Spleen (tissue), 11 donors: Measurements from ENCODE around the gene PRX. TPM values are rescaled to one million over a fixed set of nuclear protein-coding genes. Genes with fewer than 3 reads are reported as not detected.

Experiments used
- DNase-seq: peaks from one replicate; pipeline ENCODE4 v3.0.0-alpha.2; 2020
- H3K27ac ChIP-seq, 8 donors: fragments of 200-600 bp; sonication (generic) in 7 of 8; 1 replicate in 4 of 8; 2 replicates in 4 of 8; pipeline versions ENCODE4 v1.5.0 to v1.8.0; 2016 to 2021; ENCODE audit warnings: inconsistent platforms in 4 of 8, mild to moderate bottlenecking in 4 of 8, moderate library complexity in 1 of 8
- H3K27me3 ChIP-seq, 7 donors: fragments of 200-600 bp; sonication (generic) in 6 of 7; replicated peaks in 1 of 7; 1 replicate in 4 of 7; 2 replicates in 3 of 7; pipeline versions ENCODE4 v1.5.0 to v1.8.0; 2016 to 2021; ENCODE audit warnings: inconsistent platforms in 3 of 7, mild to moderate bottlenecking in 1 of 7
- H3K36me3 ChIP-seq, 6 donors: fragments of 200-600 bp; sonication (generic) in 5 of 6; 1 replicate in 4 of 6; 2 replicates in 2 of 6; pipeline versions ENCODE4 v1.5.0 to v1.8.0; 2016 to 2021; ENCODE audit warnings: inconsistent platforms in 2 of 6
- H3K4me1 ChIP-seq, 6 donors: fragments of 200-600 bp; sonication (generic) in 5 of 6; 1 replicate in 3 of 6; 2 replicates in 3 of 6; pipeline versions ENCODE4 v1.5.0 to v1.8.0; 2016 to 2021; ENCODE audit warnings: inconsistent platforms in 3 of 6
- H3K4me3 ChIP-seq, 8 donors: fragments of 200-600 bp; sonication (generic) in 7 of 8; 1 replicate in 4 of 8; 2 replicates in 4 of 8; pipeline versions ENCODE4 v1.5.0 to v1.8.0; 2016 to 2021; ENCODE audit warnings: inconsistent platforms in 4 of 8, mild to moderate bottlenecking in 4 of 8, moderate library complexity in 2 of 8
- H3K9me3 ChIP-seq, 8 donors: fragments of 200-600 bp; sonication (generic) in 7 of 8; 1 replicate in 4 of 8; 2 replicates in 4 of 8; pipeline versions ENCODE4 v1.5.0 to v1.8.0; 2016 to 2021; ENCODE audit warnings: inconsistent platforms in 4 of 8
- CTCF ChIP-seq, 11 experiments: fragments of 200-600 bp in 7 of 11; fragments of 450-650 bp in 4 of 11; sonication (generic) in 4 of 11; IDR thresholded peaks in 8 of 11; conservative IDR thresholded peaks in 3 of 11; 1 replicate in 7 of 11; 2 replicates in 4 of 11; pipeline versions ENCODE4 v1.4.0 to v1.8.0; 2016 to 2021; ENCODE audit warnings: antibody characterized with exemption in 11 of 11, inconsistent platforms in 4 of 11, mild to moderate bottlenecking in 1 of 11
- POLR2A ChIP-seq, 3 donors: fragments of 450-650 bp; IDR thresholded peaks; one replicate each; pipeline ENCODE4 v1.5.1; 2017; ENCODE audit warnings: antibody characterized with exemption in 3 of 3, mild to moderate bottlenecking in 1 of 3
- POLR2AphosphoS5 ChIP-seq, 3 donors: sonication (generic); formaldehyde crosslinking; IDR thresholded peaks; one replicate each; pipeline ENCODE4 v1.5.1; 2017; ENCODE audit warnings: antibody characterized with exemption in 3 of 3
- WGBS, 5 donors: extraction: QIAGEN DNeasy Blood & Tissue Kit in 3 of 5; methylation state at CpG; one replicate each; pipeline versions ENCODE4 v1.1.5 to v1.1.7; 2013 to 2018; 5-methylcytosine and 5-hydroxymethylcytosine counted together
- intact Hi-C: fragments of 100-400 bp; cut with DNase I; formaldehyde crosslinking; loops from one replicate; pipeline ENCODE4 v1.15.0; 2023; ENCODE audit warnings: low total_unique reads
- polyA plus RNA-seq, 3 donors: library from polyadenylated mRNA; stranded (reverse); fragments of 200-250 nt; gene quantifications; one replicate each; pipeline ENCODE4 v1.2.1, GENCODE V29; 2013
- total RNA-seq, 7 donors: library from RNA; depleted of rRNA in 3 of 7; stranded (reverse); fragments of >200 nt in 3 of 7; fragmentation: NEBNext Ultra II Directional in 4 of 7; extraction: Animal tissue kit (Norgen Biotek cat#: 25700) in 4 of 7; gene quantifications; one replicate each; pipeline versions ENCODE4 v1.1.0 to v1.2.1, GENCODE V29; 2016 to 2021
- donor health status: healthy with polysubstance abuse.
- donor health status: DM: no; HTN: no; CAD: no; lungs with moderate emphysema.
- donor health status: DM: no; HTN: no; CAD: no.
- donor health status: Bipolar disorder and iron deficiency.
- donor health status: healthy.
- donor health status: DM: no; HTN: no; CAD: no.
- donor health status: DM: yes; HTN: yes; CAD: no.

The PRX gene
- total and polyA plus RNA-seq, 10 donors, result 0.50 to 3.4 (median 2.1) TPM

GRCh38 chr19:40422748-40423566, 9.8 kb upstream of the PRX start:
- intact Hi-C loops, result no loop called here
- peaks cover 22 to 69% (median 51%) of the 10 kb centered on the region in 6 donors for H3K4me1 ChIP-seq
- H3K9me3 ChIP-seq, result no peaks in the 10 kb centered on the region
- H3K4me3 ChIP-seq, result no peak overlapping the region
- peaks cover 0 to 16% (median 11%) of the 10 kb centered on the region in 6 donors for H3K36me3 ChIP-seq
- WGBS, 5 donors, result 89 to 94% (median 91%) methylated on average over 26 to 31 of the region's 31 CpGs
- H3K27me3 ChIP-seq, result no peaks in the 10 kb centered on the region
- DNase-seq, result peak; percentile 82
- H3K27ac ChIP-seq, result peak overlapping the region in 6 of 8 donors; percentile 51 to 100 (median 99)
- no peak for TF ChIP-seq CTCF (IDR thresholded peaks at IDR 0.05 in 8 of 11, conservative IDR thresholded peaks at IDR 0.05 in 3 of 11)
- peak in 1 of 3 donors; percentile 18 for TF ChIP-seq POLR2AphosphoS5 (IDR thresholded peaks at IDR 0.05)
- TF ChIP-seq POLR2A (IDR thresholded peaks at IDR 0.05), result no peak

DNA sequence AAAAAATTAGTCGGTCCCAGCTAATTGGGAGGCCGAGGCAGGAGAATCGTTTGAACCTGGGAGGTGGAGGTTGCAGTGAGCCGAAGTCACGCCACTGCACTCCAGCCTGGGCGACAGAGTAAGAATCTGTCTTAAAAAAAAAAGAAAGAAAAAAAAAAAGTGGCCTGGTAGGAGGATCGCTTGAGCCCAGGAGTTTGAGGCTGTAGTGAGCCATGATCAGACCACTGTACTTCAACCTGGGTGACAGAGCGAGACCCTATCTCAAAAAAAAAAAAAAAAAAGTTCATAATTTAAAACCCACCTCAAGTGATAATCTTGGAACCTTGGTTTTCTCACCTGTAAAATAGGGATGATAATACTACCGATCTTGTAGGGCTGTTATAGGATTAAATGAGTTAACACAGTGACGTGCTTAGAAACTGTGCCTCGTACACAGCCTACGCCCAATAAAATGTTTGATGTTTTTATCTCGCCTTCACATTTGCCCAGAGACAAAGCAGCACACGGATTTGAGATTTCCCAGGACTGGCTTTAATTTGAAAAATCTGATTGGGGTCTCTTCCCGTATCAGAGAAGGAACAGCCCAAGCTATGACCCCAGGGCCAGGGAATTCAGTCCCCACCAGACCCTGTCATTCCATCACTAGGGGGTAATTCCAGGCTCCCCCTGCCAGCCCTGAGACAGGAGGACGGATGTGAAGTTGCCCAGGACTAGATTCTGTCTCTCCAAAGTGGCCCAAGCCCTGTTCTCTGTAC, 9.0 kb upstream of the PRX start:
- peak overlapping the region; percentile 96 to 100 (median 99) for H3K27ac ChIP-seq

GRCh38 chr19:40420766-40421765, 7.9 kb upstream of the PRX start:
- peak; percentile 92 to 96 (median 95) for TF ChIP-seq POLR2AphosphoS5 (IDR thresholded peaks at IDR 0.05)
- peak; percentile 19 to 69 (median 41) for TF ChIP-seq POLR2A (IDR thresholded peaks at IDR 0.05)
- peak; percentile 81 to 95 (median 92) for TF ChIP-seq CTCF (IDR thresholded peaks at IDR 0.05 in 8 of 11, conservative IDR thresholded peaks at IDR 0.05 in 3 of 11)
- Histone ChIP-seq H3K9me3 (no peaks in the 10 kb centered on the region), H3K4me1 (peaks cover 22 to 75% (median 59%) of the 10 kb centered on the region in 6 donors), H3K4me3 (peak overlapping the region; percentile 58 to 88 (median 61)), H3K36me3 (peaks cover 0 to 16% (median 11%) of the 10 kb centered on the region in 6 donors), H3K27ac (peak overlapping the region; percentile 96 to 100 (median 99)), H3K27me3 (no peaks in the 10 kb centered on the region)
- WGBS, 5 donors, result 3 to 4% (median 3%) methylated on average over 38 to 56 of the region's 56 CpGs
- peak; percentile 96 for DNase-seq
- intact Hi-C loops, result no loop called here

More for the DNA sequence above, 9.0 kb upstream of the PRX start:
- Histone ChIP-seq H3K9me3 (no peaks in the 10 kb centered on the region), H3K27me3 (no peaks in the 10 kb centered on the region), H3K4me1 (peaks cover 22 to 75% (median 58%) of the 10 kb centered on the region in 6 donors), H3K36me3 (peaks cover 0 to 16% (median 11%) of the 10 kb centered on the region in 6 donors), H3K4me3 (no peak overlapping the region)
- intact Hi-C loops, result no loop called here
- DNase-seq, result no peak
- TF ChIP-seq POLR2A (IDR thresholded peaks at IDR 0.05) (no peak), POLR2AphosphoS5 (IDR thresholded peaks at IDR 0.05) (no peak), CTCF (IDR thresholded peaks at IDR 0.05 in 8 of 11, conservative IDR thresholded peaks at IDR 0.05 in 3 of 11) (no peak)
- 80 to 92% (median 89%) methylated on average over 16 of the region's 16 CpGs for WGBS, 5 donors
